Measurements from ENCODE around the gene CD80.
A peak's percentile ranks its signal among the peaks of the same experiment; 100 is the strongest.
"Not testable (repeated sequence)": the region's sequence is repeated elsewhere in the genome, so short reads cannot be mapped to it uniquely, and the experiment has no call there.

CD80 gene

GRCh38 chr3:119582178-119582577, 22.8 kb upstream of the CD80 start:
- peak; percentile 92 to 96 (median 92) for DNase-seq

- peak in 1 of 3 donors; percentile 78 for DNase-seq
Observed at GRCh38 chr3:119580067-119580760, 20.8 kb upstream of the CD80 start.

GRCh38 chr3:119579366-119580066, 20.1 kb upstream of the CD80 start, which contains the start of gene ADPRH:
TSS of gene ADPRH (plus strand) at chr3:119579492. CDS start at chr3:119582170, 2,678 bp downstream.
- peak; percentile 93 to 97 (median 96) for DNase-seq

GRCh38 chr3:119575507-119575906, 16.1 kb upstream of the CD80 start:
- no peak for DNase-seq

GRCh38 chr3:119571688-119572087, 12.3 kb upstream of the CD80 start:
- peak; percentile 63 to 94 (median 73) for DNase-seq

GRCh38 chr3:119571230-119571629, 11.8 kb upstream of the CD80 start:
- DNase-seq = peak in 1 of 3 donors; percentile 25

- DNase-seq = peak; percentile 88 to 98 (median 94)
Observed at GRCh38 chr3:119570229-119570628, 10.8 kb upstream of the CD80 start.

- DNase-seq = no peak
Observed at GRCh38 chr3:119569156-119569555, 9.7 kb upstream of the CD80 start.

GRCh38 chr3:119563334-119563733, 3.9 kb upstream of the CD80 start:
- DNase-seq = not testable (repeated sequence)

GRCh38 chr3:119562307-119562961, 3.0 kb upstream of the CD80 start:
- DNase-seq = peak; percentile 93 to 100 (median 96)

GRCh38 chr3:119560160-119560559, 746 bp upstream of the CD80 start:
- DNase-seq = no peak

- DNase-seq = peak in 1 of 3 donors; percentile 59
Observed at GRCh38 chr3:119558626-119559317, 642 bp downstream of the CD80 start.

GRCh38 chr3:119557877-119558269, 1.5 kb downstream of the CD80 start:
- DNase-seq = no peak

- no peak for DNase-seq
Observed at GRCh38 chr3:119557192-119557876, 2.1 kb downstream of the CD80 start.

- DNase-seq = no peak
Observed at GRCh38 chr3:119555929-119556328, 3.5 kb downstream of the CD80 start.

GRCh38 chr3:119555309-119555735, 4.1 kb downstream of the CD80 start:
- peak; percentile 93 to 99 (median 96) for DNase-seq

- DNase-seq = no peak
Observed at GRCh38 chr3:119553823-119554415, 5.5 kb downstream of the CD80 start.

- DNase-seq = not testable (repeated sequence)
Observed at GRCh38 chr3:119552928-119553327, 6.5 kb downstream of the CD80 start.

GRCh38 chr3:119551598-119551997, 7.8 kb downstream of the CD80 start:
- DNase-seq = no peak

- peak in 1 of 3 donors; percentile 59 for DNase-seq
Observed at GRCh38 chr3:119550192-119550910, 9.1 kb downstream of the CD80 start.

- DNase-seq = peak; percentile 69 to 80 (median 76)
Observed at GRCh38 chr3:119548341-119548740, 11.1 kb downstream of the CD80 start.

Measured in suppressor macrophage treated with lipopolysaccharide for 1 hour (primary cell).